HCT116 (cell line): ENCODE data around the gene XPOT. TPM values are rescaled to one million over a fixed set of nuclear protein-coding genes. Genes with fewer than 3 reads are reported as not detected.

Experiments
- ATAC-seq: fragments of 200-7000 bp; cut with Tn5 transposase; 2 replicates; pipeline ENCODE4 v1.9.1; 2020; ENCODE audit warnings: mild to moderate bottlenecking, moderate library complexity
- BruUV-seq: library from RNA; stranded (reverse); fragments of 400-500 nt; replicated peaks from 2 replicates; lab custom pipeline; 2021; lab: Mats Ljungman, UMichigan
- CTCF ChIA-PET: fragments of 300-600 bp; sonication (Branson Sonifier 250); formaldehyde crosslinking; loops from one replicate; lab custom pipeline; 2021; ENCODE audit warnings: antibody characterized with exemption; lab: Charles Lee
- POLR2A ChIA-PET: fragments of 300-600, 350-600 bp; sonication (Branson Sonifier 250); formaldehyde crosslinking; loops from one replicate; lab custom pipeline; 2021; ENCODE audit warnings: antibody characterized with exemption; lab: Charles Lee
- RAD21 ChIA-PET, 2 experiments: fragments of 300-600 bp; sonication (Branson Sonifier 250); formaldehyde crosslinking; loops; one replicate each; lab custom pipeline; 2023; ENCODE audit warnings: low total read pairs in 2 of 2; ENCODE audit not compliant: uncharacterized antibody in 2 of 2, unreplicated experiment in 2 of 2, low non-redundant PET in 1 of 2; lab: Charles Lee
- DNase-seq: peaks from one replicate; pipeline ENCODE4 v3.0.0-alpha.2; 2010; ENCODE audit warnings: low read depth, low spot score
- H2AFZ ChIP-seq: fragments of 200-600 bp; shearing (Covaris generic), sonication (generic); 2 replicates; pipeline ENCODE4 v1.6.1; 2017; ENCODE audit warnings: low read depth, mixed run types, mixed read lengths, antibody characterized with exemption, low read length; ENCODE audit not compliant: poor library complexity, severe bottlenecking
- H3K27ac ChIP-seq: 2 replicates; pipeline ENCODE4 v1.5.1; 2012; ENCODE audit warnings: low read depth, low read length
- H3K27me3 ChIP-seq: fragments of 200-600 bp; sonication (generic); 2 replicates; pipeline ENCODE4 v1.6.1; 2016; ENCODE audit warnings: mixed run types, low read length, mixed read lengths; ENCODE audit not compliant: insufficient read depth
- H3K36me3 ChIP-seq, 2 experiments: fragments of 200-500 bp in 1 of 2; fragments of 200-600 bp in 1 of 2; sonication (Bioruptor generic) in 1 of 2; sonication (generic) in 1 of 2; 2 replicates each; pipeline versions ENCODE4 v1.5.1 to v1.6.1; 2014 to 2016; ENCODE audit warnings: low read length in 2 of 2, inconsistent platforms in 1 of 2, mixed read lengths in 1 of 2, mixed run types in 1 of 2; ENCODE audit not compliant: insufficient read depth in 2 of 2, control insufficient read depth in 1 of 2
- H3K4me1 ChIP-seq, 2 experiments: fragments of 200-600 bp in 1 of 2; sonication (generic) in 1 of 2; 2 replicates each; pipeline versions ENCODE4 v1.5.1 to v1.6.1; 2012 to 2017; ENCODE audit warnings: low read length in 2 of 2, inconsistent platforms in 1 of 2, mild to moderate bottlenecking in 1 of 2, mixed read lengths in 1 of 2, mixed run types in 1 of 2, moderate library complexity in 1 of 2; ENCODE audit not compliant: insufficient read depth in 2 of 2, control insufficient read depth in 1 of 2
- H3K4me2 ChIP-seq: fragments of 200-600 bp; sonication (generic); 2 replicates; pipeline ENCODE4 v1.6.1; 2017; ENCODE audit warnings: mixed run types, low read length, mixed read lengths
- H3K4me3 ChIP-seq, 2 experiments: fragments of 200-600 bp in 1 of 2; sonication (generic) in 1 of 2; replicated peaks in 1 of 2; 2 replicates each; pipeline ENCODE4 v1.5.1; 2011 to 2016; ENCODE audit warnings: low read length in 2 of 2, control low read depth in 1 of 2, low read depth in 1 of 2, mild to moderate bottlenecking in 1 of 2, mixed read lengths in 1 of 2, mixed run types in 1 of 2
- H3K79me2 ChIP-seq: fragments of 200-600 bp; sonication (generic); 2 replicates; pipeline ENCODE4 v1.6.1; 2017; ENCODE audit warnings: mild to moderate bottlenecking, mixed run types, low read length, moderate library complexity, mixed read lengths; ENCODE audit not compliant: insufficient read depth
- H3K9ac ChIP-seq: fragments of 200-600 bp; sonication (generic); 2 replicates; pipeline ENCODE4 v1.6.1; 2016; ENCODE audit warnings: low read length, mixed read lengths
- H3K9me2 ChIP-seq: fragments of 200-600 bp; sonication (generic), shearing (Covaris generic); 2 replicates; pipeline ENCODE4 v1.6.1; 2017; ENCODE audit warnings: mixed run types, mild to moderate bottlenecking, moderate library complexity; ENCODE audit not compliant: insufficient read depth
- H3K9me3 ChIP-seq, 2 experiments: fragments of 200-500 bp in 1 of 2; fragments of 200-600 bp in 1 of 2; sonication (Bioruptor generic) in 1 of 2; sonication (generic) in 1 of 2; 2 replicates each; pipeline ENCODE4 v1.6.1; 2014 to 2017; ENCODE audit warnings: low read length in 2 of 2, mixed read lengths in 2 of 2, inconsistent platforms in 1 of 2, low read depth in 1 of 2, mild to moderate bottlenecking in 1 of 2, mixed run types in 1 of 2, moderate library complexity in 1 of 2; ENCODE audit not compliant: control insufficient read depth in 1 of 2, insufficient read depth in 1 of 2
- H4K20me1 ChIP-seq: fragments of 200-600 bp; sonication (generic), shearing (Covaris generic); 2 replicates; pipeline ENCODE4 v1.6.1; 2017; ENCODE audit warnings: mixed run types, mild to moderate bottlenecking, moderate library complexity; ENCODE audit not compliant: insufficient read depth
- CEBPB ChIP-seq: IDR thresholded peaks from 2 replicates; pipeline ENCODE4 v1.6.1; 2012; ENCODE audit warnings: low read depth
- CTCF ChIP-seq, 3 experiments: fragments of 200-600 bp in 1 of 3; sonication (generic) in 1 of 3; IDR thresholded peaks in 2 of 3; conservative IDR thresholded peaks in 1 of 3; 2 replicates each; pipeline ENCODE4 v1.5.1; 2012 to 2017; ENCODE audit warnings: low read depth in 2 of 3, low read length in 2 of 3, antibody characterized with exemption in 1 of 3, borderline replicate concordance in 1 of 3, control low read depth in 1 of 3, mild to moderate bottlenecking in 1 of 3, mixed read lengths in 1 of 3, mixed run types in 1 of 3, moderate library complexity in 1 of 3; ENCODE audit not compliant: insufficient read depth in 1 of 3
- FOSL1 ChIP-seq: IDR thresholded peaks from 2 replicates; pipeline ENCODE4 v1.6.1; 2012; ENCODE audit warnings: low read depth
- POLR2AphosphoS5 ChIP-seq: IDR thresholded peaks from 2 replicates; pipeline ENCODE4 v1.6.1; 2011; ENCODE audit warnings: mild to moderate bottlenecking, low read depth, low read length, moderate library complexity
- SIN3A ChIP-seq: IDR thresholded peaks from 2 replicates; pipeline ENCODE4 v1.6.1; 2012; ENCODE audit warnings: low read depth
- ZFX ChIP-seq: fragments of 450-650 bp; IDR thresholded peaks from 2 replicates; pipeline ENCODE4 v1.6.1; 2017
- intact Hi-C: fragments of 100-400 bp; cut with micrococcal nuclease; formaldehyde crosslinking; loops from 2 replicates; pipeline ENCODE4 v1.10.0; 2022
- total RNA-seq: library from RNA; stranded (reverse); gene quantifications from one replicate; pipeline ENCODE4 v1.2.1, GENCODE V29; 2021; ENCODE audit not compliant: unreplicated experiment
- TF ChIP-seq, protein P1 (sequence below): IDR thresholded peaks from 2 replicates; pipeline ENCODE4 v1.6.1; 2012

XPOT gene
- total RNA-seq, 1 experiment from 2014 or later, result 120 TPM

DNA sequence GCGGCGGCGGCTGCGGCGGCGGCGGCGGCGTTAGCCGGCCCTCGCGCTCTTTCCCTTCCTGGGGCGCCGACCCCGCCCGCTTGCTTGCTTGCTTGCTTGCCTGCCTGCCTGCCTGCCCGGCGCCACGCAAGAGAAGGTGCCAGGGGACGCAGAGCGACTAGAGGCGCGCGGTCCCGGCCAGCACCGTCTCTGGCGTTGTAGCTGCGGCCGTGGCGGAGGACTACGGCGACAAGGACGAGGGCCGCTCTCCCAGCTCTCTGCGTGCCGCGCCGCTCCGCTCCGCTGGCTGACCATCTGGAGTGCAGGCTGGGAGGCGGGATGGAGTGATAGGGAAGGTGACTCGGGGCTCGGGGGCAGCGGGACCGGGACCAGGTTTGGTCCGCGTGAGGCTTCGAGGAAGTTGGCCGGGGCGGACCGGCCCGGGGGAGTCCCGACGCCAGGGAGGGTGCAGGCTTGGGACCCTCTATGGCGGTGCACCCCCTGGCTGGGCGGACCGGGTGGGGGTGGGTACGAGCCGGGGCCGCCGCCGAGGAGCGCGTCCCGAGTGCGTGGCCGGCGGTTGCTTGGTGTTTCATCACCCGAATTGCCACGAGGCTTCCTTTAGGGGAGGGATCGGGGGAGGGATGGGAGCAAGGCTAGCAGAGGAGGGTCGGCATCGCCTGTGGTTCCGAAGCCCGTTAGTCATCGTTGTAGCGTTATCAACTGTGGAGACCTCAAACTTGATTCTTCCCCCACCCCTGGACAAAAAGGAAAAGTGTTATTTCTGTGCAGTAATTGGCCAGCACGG lies 471 bp downstream of the XPOT start:
- peak overlapping the region; percentile 99 for H3K9ac ChIP-seq
- peak overlapping the region; percentile 96 for H3K27ac ChIP-seq
- TF ChIP-seq, protein P1, sequence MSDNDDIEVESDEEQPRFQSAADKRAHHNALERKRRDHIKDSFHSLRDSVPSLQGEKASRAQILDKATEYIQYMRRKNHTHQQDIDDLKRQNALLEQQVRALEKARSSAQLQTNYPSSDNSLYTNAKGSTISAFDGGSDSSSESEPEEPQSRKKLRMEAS, result peak; percentile 98
- TF ChIP-seq CTCF (IDR thresholded peaks at IDR 0.05 in 2 of 3, conservative IDR thresholded peaks at IDR 0.05 in 1 of 3; ENCODE audit: borderline replicate concordance in 1 of 3, insufficient read depth in 1 of 3, low read depth in 2 of 3, low read length in 2 of 3), result no peak
- TF ChIP-seq FOSL1, result no peak
- TF ChIP-seq POLR2AphosphoS5, result peak; percentile 70
- TF ChIP-seq CEBPB, result peak; percentile 94
- TF ChIP-seq SIN3A, result peak; percentile 23
- TF ChIP-seq ZFX, result peak; percentile 80
- peak overlapping the region; percentile 95 for H3K4me2 ChIP-seq
- BruUV-seq, result no TSS peak
- ChIA-PET POLR2A (interaction anchor here (0.7 to 1.4 kb wide), 7 partner anchors 11 to 204 kb away, joined by 3 to 6 read pairs (median 3); partner anchors contain the start of gene KICS2), RAD21 (no interaction called here), CTCF (no interaction called here)
- H3K9me3 ChIP-seq, result no peaks in the 10 kb centered on the region
- no peak overlapping the region for H2AFZ ChIP-seq
- no peaks in the 10 kb centered on the region for H3K27me3 ChIP-seq
- ATAC-seq, result peak; percentile 36
- peaks cover 0 to 2% of the 10 kb centered on the region in 2 experiments; a peak in 1 of 4 replicates for H3K36me3 ChIP-seq
- DNase-seq, result no peak
- intact Hi-C loops, result loop anchor here (1.0 to 5.0 kb wide), 2 partner anchors 131 to 562 kb away; partner anchors contain the start of gene SRGAP1
- peak overlapping the region; percentile 76 to 95 for H3K4me3 ChIP-seq
- H3K4me1 ChIP-seq, result peaks cover 0 to 28% of the 10 kb centered on the region in 2 experiments; a peak in 2 of 4 replicates
- H4K20me1 ChIP-seq, result peaks cover 2% of the 10 kb centered on the region; the same call in 1 of the 2 replicates
- no peaks in the 10 kb centered on the region for H3K9me2 ChIP-seq
- peaks cover 52% of the 10 kb centered on the region for H3K79me2 ChIP-seq
